ENCODE measurements around the gene CD7.

Gene CD7

GRCh38 chr17:82315703-82316358 lies 1.6 kb downstream of the CD7 start:
- TF ChIP-seq, protein P1, sequence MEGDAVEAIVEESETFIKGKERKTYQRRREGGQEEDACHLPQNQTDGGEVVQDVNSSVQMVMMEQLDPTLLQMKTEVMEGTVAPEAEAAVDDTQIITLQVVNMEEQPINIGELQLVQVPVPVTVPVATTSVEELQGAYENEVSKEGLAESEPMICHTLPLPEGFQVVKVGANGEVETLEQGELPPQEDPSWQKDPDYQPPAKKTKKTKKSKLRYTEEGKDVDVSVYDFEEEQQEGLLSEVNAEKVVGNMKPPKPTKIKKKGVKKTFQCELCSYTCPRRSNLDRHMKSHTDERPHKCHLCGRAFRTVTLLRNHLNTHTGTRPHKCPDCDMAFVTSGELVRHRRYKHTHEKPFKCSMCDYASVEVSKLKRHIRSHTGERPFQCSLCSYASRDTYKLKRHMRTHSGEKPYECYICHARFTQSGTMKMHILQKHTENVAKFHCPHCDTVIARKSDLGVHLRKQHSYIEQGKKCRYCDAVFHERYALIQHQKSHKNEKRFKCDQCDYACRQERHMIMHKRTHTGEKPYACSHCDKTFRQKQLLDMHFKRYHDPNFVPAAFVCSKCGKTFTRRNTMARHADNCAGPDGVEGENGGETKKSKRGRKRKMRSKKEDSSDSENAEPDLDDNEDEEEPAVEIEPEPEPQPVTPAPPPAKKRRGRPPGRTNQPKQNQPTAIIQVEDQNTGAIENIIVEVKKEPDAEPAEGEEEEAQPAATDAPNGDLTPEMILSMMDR (IDR thresholded peaks at IDR 0.05; ENCODE audit: insufficient read depth, low read depth, low read length, missing control alignments): no peak
- H3K4me3 ChIP-seq (ENCODE audit: low read depth, low read length): no peak overlapping the region

DNA sequence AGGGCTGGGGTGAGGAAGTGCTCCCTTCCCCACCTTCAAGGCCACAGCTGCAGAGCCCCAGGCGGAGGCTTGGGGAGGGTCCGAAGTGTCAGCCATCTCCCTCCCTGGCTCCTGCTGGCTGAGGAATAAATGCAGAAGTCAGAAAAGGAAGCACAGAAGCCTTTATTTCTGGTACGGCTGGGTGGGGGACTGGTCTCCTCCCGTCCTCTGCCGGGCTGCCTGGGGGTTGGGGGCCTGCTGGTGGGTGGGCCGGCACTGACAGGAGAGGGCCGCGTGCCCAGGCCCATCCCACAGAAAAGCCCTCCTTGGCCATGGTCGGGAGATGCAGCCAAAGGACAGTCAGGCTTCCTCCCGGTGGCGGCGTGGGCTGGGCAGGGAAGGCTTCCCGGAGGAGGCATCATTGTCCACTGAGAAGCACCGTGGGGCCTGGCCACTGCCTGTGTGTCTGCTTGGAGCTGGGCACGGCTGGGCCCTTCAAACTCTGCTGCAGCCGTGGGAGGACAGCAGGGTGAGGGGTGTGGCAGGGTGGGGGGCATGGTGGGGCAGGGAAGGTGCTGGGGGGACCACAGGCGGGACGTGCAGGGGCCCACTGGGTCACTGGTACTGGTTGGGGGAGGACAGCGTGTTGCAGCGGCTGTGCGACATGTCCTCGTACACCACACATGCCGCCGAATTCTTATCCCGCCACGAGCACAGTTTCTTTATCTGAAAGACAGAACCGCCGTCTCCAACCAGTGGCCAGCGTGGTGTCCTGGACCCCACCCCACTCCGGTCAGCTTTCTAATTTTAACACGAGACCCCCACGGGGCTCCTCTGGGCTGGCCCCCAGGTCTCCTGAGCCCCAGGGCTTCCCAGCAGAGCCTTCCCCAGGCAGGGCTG lies 2.4 kb downstream of the CD7 start:
- DNase-seq (ENCODE audit: low read depth): no peak
- H3K4me3 ChIP-seq (ENCODE audit: low read depth, low read length): no peak overlapping the region
- TF ChIP-seq, protein P1 (IDR thresholded peaks at IDR 0.05; ENCODE audit: insufficient read depth, low read depth, low read length, missing control alignments): no peak

More at GRCh38 chr17:82315703-82316358, 1.6 kb downstream of the CD7 start:
- DNase-seq (ENCODE audit: low read depth): no peak

- H3K4me3 ChIP-seq (ENCODE audit: low read depth, low read length): no peak overlapping the region
- DNase-seq (ENCODE audit: low read depth): no peak
- TF ChIP-seq, protein P1 (IDR thresholded peaks at IDR 0.05; ENCODE audit: insufficient read depth, low read depth, low read length, missing control alignments): no peak
Observed at GRCh38 chr17:82314012-82314726, 3.2 kb downstream of the CD7 start.

- no peak for DNase-seq (ENCODE audit: low read depth)
- H3K4me3 ChIP-seq (ENCODE audit: low read depth, low read length): no peak overlapping the region
- TF ChIP-seq, protein P1 (IDR thresholded peaks at IDR 0.05; ENCODE audit: insufficient read depth, low read depth, low read length, missing control alignments): no peak
Observed at GRCh38 chr17:82313195-82314011, 4.0 kb downstream of the CD7 start.

DNA sequence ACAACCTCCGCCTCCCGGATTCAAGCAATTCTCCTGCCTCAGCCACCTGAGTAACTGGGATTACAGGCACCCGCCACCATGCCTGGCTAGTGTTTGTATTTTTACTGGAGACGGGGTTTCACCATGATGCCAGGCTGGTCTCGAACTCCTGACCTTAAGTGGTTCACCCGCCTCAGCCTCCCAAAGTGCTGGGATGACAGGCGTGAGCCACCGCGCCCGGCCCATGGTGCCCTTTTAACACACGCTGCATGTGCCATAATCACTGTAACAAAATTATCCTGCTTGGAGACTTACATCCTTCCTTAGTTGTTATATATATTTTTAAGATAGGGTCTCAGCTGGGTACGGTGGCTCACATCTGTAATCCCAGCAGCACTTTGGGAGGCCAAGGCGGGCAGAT lies 5.4 kb downstream of the CD7 start:
- TF ChIP-seq, protein P1 (IDR thresholded peaks at IDR 0.05; ENCODE audit: insufficient read depth, low read depth, low read length, missing control alignments): no peak
- no peak for DNase-seq (ENCODE audit: low read depth)
- H3K4me3 ChIP-seq (ENCODE audit: low read depth, low read length): no peak overlapping the region

DNA sequence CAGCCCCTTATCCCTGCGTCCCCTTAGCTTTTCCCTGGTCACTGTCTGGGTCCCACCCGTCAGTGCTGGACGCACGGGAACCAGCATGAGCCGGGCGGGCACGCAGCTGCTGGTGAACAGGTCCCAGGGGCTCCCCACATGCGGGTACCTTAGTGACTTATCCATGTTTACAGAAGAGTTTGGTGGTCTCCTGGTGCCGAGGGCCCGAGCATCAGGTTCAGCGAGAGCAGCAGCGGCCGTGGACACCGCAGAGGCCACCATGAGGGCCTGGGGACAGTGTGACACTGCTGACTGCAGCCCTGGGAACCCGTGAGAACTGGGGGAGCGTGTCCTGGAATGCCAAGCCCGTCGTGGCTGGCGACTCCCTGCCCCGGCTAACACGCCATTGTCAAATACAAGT lies 6.5 kb downstream of the CD7 start:
- no peak overlapping the region for H3K4me3 ChIP-seq (ENCODE audit: low read depth, low read length)
- DNase-seq (ENCODE audit: low read depth): no peak
- TF ChIP-seq, protein P1 (IDR thresholded peaks at IDR 0.05; ENCODE audit: insufficient read depth, low read depth, low read length, missing control alignments): no peak
